Right ventricle myocardium inferior (tissue), 1 donor: Measurements from ENCODE around the gene TRMT1L. TPM values are rescaled to one million over a fixed set of nuclear protein-coding genes. Genes with fewer than 3 reads are reported as not detected.
"Not testable (repeated sequence)": the region's sequence is repeated elsewhere in the genome, so short reads cannot be mapped to it uniquely, and the experiment has no call there.

Source experiments
- ATAC-seq: fragments of 200-7000 bp; cut with Tn5 transposase; one replicate; pipeline ENCODE4 v1.9.1; 2020; ENCODE audit warnings: mild to moderate bottlenecking, moderate library complexity
- DNase-seq: peaks from one replicate; pipeline ENCODE4 v3.0.0; 2021; ENCODE audit errors: missing footprints
- intact Hi-C: fragments of 100-400 bp; cut with DNase I; formaldehyde crosslinking; loops from one replicate; pipeline ENCODE4 v1.11.0; 2022
- long read RNA-seq: library from polyadenylated mRNA; unstranded; transcript quantifications from one replicate; pipeline ENCODE4 v2.0.0, GENCODE V29; 2021
- total RNA-seq: library from RNA; stranded (reverse); fragmentation: NEBNext Ultra II Directional; extraction: Animal tissue kit (Norgen Biotek cat#: 25700); gene quantifications from one replicate; pipeline ENCODE4 v1.2.1, GENCODE V29; 2021
- donor health status: DM: no; HTN: yes; CAD: no; lungs with severe emphysema.

The TRMT1L gene, protein sequence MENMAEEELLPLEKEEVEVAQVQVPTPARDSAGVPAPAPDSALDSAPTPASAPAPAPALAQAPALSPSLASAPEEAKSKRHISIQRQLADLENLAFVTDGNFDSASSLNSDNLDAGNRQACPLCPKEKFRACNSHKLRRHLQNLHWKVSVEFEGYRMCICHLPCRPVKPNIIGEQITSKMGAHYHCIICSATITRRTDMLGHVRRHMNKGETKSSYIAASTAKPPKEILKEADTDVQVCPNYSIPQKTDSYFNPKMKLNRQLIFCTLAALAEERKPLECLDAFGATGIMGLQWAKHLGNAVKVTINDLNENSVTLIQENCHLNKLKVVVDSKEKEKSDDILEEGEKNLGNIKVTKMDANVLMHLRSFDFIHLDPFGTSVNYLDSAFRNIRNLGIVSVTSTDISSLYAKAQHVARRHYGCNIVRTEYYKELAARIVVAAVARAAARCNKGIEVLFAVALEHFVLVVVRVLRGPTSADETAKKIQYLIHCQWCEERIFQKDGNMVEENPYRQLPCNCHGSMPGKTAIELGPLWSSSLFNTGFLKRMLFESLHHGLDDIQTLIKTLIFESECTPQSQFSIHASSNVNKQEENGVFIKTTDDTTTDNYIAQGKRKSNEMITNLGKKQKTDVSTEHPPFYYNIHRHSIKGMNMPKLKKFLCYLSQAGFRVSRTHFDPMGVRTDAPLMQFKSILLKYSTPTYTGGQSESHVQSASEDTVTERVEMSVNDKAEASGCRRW
- 27.6 TPM for total RNA-seq
- long read RNA-seq, full-length matches to known transcripts = 17 of 19 reads
- long read RNA-seq, partial matches to known transcripts = 0 of 19 reads
- long read RNA-seq, other reads (novel, unspliced or antisense) = 2 of 19 reads

DNA sequence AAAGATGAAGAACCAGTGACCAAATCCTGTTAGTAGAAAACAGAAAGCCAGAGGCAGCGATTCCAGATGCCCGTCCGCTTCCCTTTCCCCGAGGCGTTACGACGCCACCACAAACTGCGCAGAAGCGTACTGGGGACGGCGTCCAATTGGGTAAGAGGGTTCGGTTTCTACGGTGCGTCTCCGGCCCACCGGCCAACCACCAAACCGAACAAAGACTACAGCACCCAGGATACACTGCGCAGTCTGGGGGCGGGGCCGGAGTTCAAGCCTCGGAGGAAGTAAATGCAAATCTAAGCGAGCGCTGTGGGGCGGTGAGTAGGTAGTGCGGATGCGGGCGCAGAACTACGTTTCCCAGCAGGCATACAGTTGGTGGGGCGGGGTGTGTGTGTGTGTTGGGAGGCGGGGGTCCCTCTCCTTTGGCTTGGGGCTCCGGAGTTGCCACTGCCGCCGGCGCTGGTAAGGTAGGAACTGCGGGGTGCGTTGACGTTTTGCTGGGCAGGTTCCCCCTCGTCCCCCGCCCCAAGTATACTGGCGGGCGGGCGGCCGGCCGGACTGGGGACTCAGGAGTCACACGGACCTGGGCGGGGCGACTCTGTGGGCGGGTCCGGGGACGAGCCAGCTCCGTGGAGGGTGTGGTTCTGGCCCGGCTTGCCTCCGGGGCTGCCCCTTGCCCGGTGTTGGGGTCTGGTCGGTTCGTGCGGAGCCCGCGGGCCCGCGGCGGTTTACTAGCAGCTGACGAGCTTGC, at the start of gene TRMT1L, which contains the start of gene SWT1:
TSS of gene TRMT1L (minus strand) at position 100 of the 745 bp plus-strand sequence. CDS start 241 bp downstream, outside the sequence.
TSS of gene SWT1 (plus strand) at position 314 of the 745 bp plus-strand sequence. CDS start 3,675 bp downstream, outside the sequence.
- intact Hi-C loops = loop anchor here (2.0 to 10.0 kb wide), 4 partner anchors 112 to 400 kb away; partner anchors contain the start of genes IVNS1ABP and RNF2
- ATAC-seq (peak; percentile 98), DNase-seq (peak; percentile 100)

GRCh38 chr1:185200889-185201288, 44.1 kb upstream of the TRMT1L start:
- intact Hi-C loops = no loop called here
- ATAC-seq = no peak
- no peak for DNase-seq

GRCh38 chr1:185198712-185199111, 42.0 kb upstream of the TRMT1L start:
- DNase-seq, ATAC-seq, intact Hi-C loops: not testable (repeated sequence)

DNA sequence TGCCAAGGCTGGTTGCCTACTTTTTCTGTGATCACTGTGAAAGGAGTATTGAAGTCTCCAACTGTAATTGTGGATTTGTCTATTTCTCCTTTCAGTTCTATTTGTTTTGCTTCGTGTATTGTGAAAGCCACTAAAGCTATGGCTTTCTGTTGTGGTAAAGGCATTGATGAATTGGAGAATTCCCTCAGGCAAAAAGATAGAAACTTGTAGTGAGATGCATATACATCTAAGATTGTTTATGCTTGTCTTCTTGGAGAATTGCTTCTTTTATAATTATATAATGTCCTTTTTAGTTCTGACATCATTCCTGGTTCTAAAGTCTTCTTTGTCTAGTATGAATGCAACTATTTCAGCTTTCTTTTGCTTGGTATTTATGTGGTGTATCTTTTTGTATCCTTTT, 37.0 kb upstream of the TRMT1L start:
- no peak for DNase-seq
- intact Hi-C loops = no loop called here
- ATAC-seq = no peak

DNA sequence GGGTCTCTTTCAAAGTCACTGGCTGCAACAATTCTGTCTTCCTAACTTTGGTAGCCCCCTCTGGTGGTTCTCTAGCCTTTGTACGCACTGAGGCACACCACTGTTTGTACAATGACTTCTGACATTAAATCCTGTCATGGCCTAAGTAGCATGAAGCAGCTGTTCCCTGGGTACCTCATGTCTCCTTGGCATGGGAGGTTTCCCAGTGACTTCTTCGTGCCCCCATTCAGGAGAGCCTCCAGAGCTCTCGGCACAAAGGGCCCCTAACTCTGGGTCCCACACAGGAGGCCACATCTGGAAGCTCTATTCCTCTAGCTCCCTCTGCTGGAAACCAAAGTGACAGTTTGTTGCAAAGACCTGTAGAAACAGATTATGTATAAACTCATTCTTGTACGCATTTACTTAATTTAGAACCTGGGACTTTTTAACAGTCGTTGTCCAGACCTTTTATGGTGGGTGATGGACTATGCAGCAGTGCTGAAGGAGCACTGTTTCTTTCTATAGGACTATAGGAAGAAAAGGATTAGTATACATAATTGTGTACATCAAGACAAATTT, 13.6 kb upstream of the TRMT1L start:
- no peak for DNase-seq
- intact Hi-C loops = no loop called here
- peak; percentile 48 for ATAC-seq

GRCh38 chr1:185166106-185166505, 9.4 kb upstream of the TRMT1L start:
- ATAC-seq (no peak), DNase-seq (no peak)
- intact Hi-C loops = no loop called here

GRCh38 chr1:185162491-185162890, 5.7 kb upstream of the TRMT1L start:
- DNase-seq = no peak
- intact Hi-C loops = no loop called here
- ATAC-seq = no peak

- DNase-seq = no peak
- intact Hi-C loops = loop anchor here (5.0 to 10.0 kb wide), 2 partner anchors 355 to 403 kb away; no protein-coding TSS in a partner anchor
- ATAC-seq = no peak
Measured at GRCh38 chr1:185159966-185160365, 3.2 kb upstream of the TRMT1L start.

GRCh38 chr1:185158800-185159199, 2.0 kb upstream of the TRMT1L start:
- intact Hi-C loops = loop anchor here (5.0 to 10.0 kb wide), 2 partner anchors 354 to 401 kb away; no protein-coding TSS in a partner anchor
- no peak for ATAC-seq
- no peak for DNase-seq

DNA sequence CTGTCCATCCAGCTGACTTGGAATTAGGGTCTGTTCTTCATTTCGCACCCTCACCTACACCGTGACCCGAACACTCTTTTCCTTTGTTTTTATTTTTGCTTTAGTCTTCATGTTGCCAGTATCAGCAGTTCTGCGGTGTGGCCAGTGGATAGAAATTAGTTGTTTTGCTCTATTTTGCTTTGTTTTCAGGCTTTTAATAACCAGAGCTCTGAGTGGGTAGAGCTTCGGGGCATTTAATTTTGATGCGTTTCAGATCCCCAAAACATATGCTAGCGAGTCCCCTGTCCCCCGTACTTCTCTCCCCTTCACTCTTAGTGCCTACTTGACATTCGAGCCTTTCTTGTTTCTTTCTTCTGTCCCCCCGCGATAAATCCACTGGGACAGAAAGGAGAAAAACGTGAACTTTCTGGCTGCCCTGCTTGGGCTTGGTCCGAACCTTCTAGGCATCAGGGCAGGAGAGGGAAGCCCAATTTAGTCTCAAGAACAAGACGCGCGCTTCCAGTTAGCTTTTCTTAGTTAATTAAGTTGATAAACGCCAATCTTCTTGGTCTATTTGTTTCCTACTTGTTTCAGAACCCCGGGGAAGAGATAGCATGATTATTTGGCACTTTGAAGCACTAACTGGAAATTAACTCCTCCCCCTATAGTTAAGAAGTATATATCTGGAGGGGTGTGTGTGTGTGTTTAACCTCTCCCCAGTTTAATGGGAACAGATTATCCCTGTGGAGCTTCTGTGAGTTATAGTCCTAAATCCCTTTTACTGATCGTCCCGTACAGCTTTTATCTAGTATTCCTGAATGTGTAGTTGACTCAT, 1.1 kb upstream of the TRMT1L start:
- no peak for ATAC-seq
- intact Hi-C loops = loop anchor here (2.0 to 10.0 kb wide), 4 partner anchors 113 to 401 kb away; partner anchors contain the start of genes IVNS1ABP and RNF2
- DNase-seq = no peak

- DNase-seq = no peak
- ATAC-seq = peak; percentile 46
- intact Hi-C loops = loop anchor here (2.0 to 10.0 kb wide), 4 partner anchors 112 to 399 kb away; partner anchors contain the start of genes IVNS1ABP and RNF2
Measured at GRCh38 chr1:185156288-185156853, 382 bp downstream of the TRMT1L start.

- ATAC-seq (no peak), DNase-seq (no peak)
- intact Hi-C loops = loop anchor here (2.0 to 10.0 kb wide), 4 partner anchors 111 to 398 kb away; partner anchors contain the start of genes IVNS1ABP and RNF2
Measured at GRCh38 chr1:185155600-185156287, 1.0 kb downstream of the TRMT1L start.

GRCh38 chr1:185154912-185155513, 1.7 kb downstream of the TRMT1L start:
- ATAC-seq (no peak), DNase-seq (no peak)
- intact Hi-C loops = loop anchor here (5.0 to 10.0 kb wide), 2 partner anchors 350 to 398 kb away; no protein-coding TSS in a partner anchor

DNA sequence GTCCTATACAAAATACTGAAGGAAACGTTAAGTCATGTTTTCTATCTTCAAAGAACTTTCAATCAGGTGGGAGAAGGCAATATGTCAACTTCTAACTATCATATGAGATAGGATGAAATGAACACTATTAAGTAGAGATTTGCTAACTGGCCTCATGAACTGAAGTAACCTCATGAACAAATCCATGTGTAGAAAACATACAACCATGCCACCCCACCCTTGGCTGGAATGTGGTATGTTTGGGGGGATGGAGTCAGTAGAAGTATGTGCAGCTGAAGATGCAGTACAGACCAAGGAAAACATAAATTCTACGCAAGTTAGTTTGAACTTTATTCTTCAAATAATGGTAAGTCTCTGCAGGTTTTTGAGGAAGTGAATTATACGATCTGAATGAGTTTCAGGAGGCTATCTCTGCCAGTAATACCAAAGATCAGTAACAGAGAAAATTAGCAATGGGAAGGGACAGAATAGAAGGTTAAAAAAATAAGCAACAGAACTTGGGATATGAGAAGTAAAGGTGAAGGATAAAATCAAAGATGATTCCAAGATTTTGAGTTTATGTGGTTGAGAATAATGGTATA, 4.5 kb downstream of the TRMT1L start:
- no peak for ATAC-seq
- intact Hi-C loops = loop anchor here (10.0 kb wide), 1 partner anchor 347 kb away; no protein-coding TSS in a partner anchor
- no peak for DNase-seq

GRCh38 chr1:185151215-185151614, 5.5 kb downstream of the TRMT1L start:
- intact Hi-C loops = loop anchor here (10.0 kb wide), 1 partner anchor 346 kb away; no protein-coding TSS in a partner anchor
- ATAC-seq (no peak), DNase-seq (no peak)
